Colonic mucosa (tissue), 4 donors: ENCODE results near the gene IL34. TPM values are rescaled to one million over a fixed set of nuclear protein-coding genes. Genes with fewer than 3 reads are reported as not detected.

Experiments used
- DNase-seq: peaks from one replicate; pipeline ENCODE4 v3.0.0-alpha.2; 2020
- H3K27ac ChIP-seq: fragments of 200-600 bp; one replicate; pipeline ENCODE4 v1.8.0; 2021
- H3K27me3 ChIP-seq: fragments of 200-600 bp; one replicate; pipeline ENCODE4 v1.8.0; 2021
- H3K36me3 ChIP-seq: fragments of 200-600 bp; one replicate; pipeline ENCODE4 v1.8.0; 2021
- H3K4me1 ChIP-seq: fragments of 200-600 bp; one replicate; pipeline ENCODE4 v1.8.0; 2021; ENCODE audit warnings: mild to moderate bottlenecking
- H3K4me3 ChIP-seq: fragments of 200-600 bp; one replicate; pipeline ENCODE4 v1.8.0; 2021
- H3K9ac ChIP-seq, 2 donors: one replicate each; pipeline ENCODE4 v1.7.0; 2013; ENCODE audit warnings: control low read depth in 2 of 2, low read depth in 2 of 2, low read length in 2 of 2
- H3K9me3 ChIP-seq: fragments of 200-600 bp; one replicate; pipeline ENCODE4 v1.8.0; 2021
- intact Hi-C: fragments of 100-400 bp; cut with DNase I; formaldehyde crosslinking; loops from one replicate; pipeline ENCODE4 v1.14.1; 2022
- total RNA-seq, 2 donors: library from RNA; stranded (reverse); fragmentation: NEBNext Ultra II Directional in 1 of 2; extraction: Animal tissue kit (Norgen Biotek cat#: 25700) in 1 of 2; gene quantifications; one replicate each; pipeline ENCODE4 v1.2.1, GENCODE V29; 2021
- TF ChIP-seq, protein P1 (sequence below): fragments of 200-600 bp; IDR thresholded peaks from one replicate; pipeline ENCODE4 v1.8.0; 2022; ENCODE audit warnings: antibody characterized with exemption, mild to moderate bottlenecking
- donor health status: healthy.
- donor health status: DM: no; HTN: no; CAD: no.
- donor health status: DM: no; HTN: no; CAD: no.

IL34 gene
- 1 to 10 TPM; 1.1 to 2.8 TPM for total RNA-seq

DNA sequence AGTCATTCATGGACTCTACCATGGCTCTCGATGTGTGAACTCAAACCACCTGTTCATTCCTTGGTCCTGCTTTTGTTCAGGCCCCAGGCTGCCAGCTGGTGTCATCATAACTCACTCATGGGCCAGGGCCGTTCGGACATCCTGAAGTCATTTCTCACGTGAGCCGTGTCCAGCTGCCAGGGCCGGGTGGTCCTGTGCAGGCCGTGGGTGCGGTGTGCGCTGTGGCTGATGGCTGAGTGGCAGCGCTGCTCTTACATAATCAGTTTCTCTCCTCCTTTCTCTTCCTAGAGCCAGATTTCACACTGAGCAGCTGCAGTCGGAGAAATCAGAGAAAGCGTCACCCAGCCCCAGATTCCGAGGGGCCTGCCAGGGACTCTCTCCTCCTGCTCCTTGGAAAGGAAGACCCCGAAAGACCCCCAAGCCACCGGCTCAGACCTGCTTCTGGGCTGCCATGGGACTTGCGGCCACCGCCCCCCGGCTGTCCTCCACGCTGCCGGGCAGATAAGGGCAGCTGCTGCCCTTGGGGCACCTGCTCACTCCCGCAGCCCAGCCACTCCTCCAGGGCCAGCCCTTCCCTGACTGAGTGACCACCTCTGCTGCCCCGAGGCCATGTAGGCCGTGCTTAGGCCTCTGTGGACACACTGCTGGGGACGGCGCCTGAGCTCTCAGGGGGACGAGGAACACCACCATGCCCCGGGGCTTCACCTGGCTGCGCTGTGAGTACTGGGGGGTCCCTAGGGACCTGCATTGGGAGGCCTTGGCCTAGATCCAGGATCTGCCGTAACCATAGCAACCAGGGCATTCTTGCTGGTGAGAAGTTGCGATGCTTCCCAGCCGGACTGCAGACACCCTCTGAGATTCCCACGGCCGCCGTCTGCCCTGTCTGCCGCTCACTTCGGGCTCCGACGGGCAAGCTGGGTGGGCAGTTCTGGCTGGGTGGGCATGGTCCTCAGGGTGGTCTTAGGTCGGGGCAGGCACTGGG, at the start of gene IL34:
TSS of gene IL34 (plus strand) at position 300 of the 982 bp plus-strand sequence. CDS start at position 689, 389 bp downstream.
- Histone ChIP-seq H3K4me1 (no peaks in the 10 kb centered on the region), H3K9me3 (no peaks in the 10 kb centered on the region), H3K27me3 (no peaks in the 10 kb centered on the region), H3K27ac (no peak within 1 kb of the TSS), H3K36me3 (no peaks in the 10 kb centered on the region), H3K4me3 (no peak within 1 kb of the TSS), H3K9ac (no peak within 1 kb of the TSS)
- intact Hi-C loops = no loop called here
- TF ChIP-seq, protein P1, sequence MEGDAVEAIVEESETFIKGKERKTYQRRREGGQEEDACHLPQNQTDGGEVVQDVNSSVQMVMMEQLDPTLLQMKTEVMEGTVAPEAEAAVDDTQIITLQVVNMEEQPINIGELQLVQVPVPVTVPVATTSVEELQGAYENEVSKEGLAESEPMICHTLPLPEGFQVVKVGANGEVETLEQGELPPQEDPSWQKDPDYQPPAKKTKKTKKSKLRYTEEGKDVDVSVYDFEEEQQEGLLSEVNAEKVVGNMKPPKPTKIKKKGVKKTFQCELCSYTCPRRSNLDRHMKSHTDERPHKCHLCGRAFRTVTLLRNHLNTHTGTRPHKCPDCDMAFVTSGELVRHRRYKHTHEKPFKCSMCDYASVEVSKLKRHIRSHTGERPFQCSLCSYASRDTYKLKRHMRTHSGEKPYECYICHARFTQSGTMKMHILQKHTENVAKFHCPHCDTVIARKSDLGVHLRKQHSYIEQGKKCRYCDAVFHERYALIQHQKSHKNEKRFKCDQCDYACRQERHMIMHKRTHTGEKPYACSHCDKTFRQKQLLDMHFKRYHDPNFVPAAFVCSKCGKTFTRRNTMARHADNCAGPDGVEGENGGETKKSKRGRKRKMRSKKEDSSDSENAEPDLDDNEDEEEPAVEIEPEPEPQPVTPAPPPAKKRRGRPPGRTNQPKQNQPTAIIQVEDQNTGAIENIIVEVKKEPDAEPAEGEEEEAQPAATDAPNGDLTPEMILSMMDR = no peak
- no peak for DNase-seq

DNA sequence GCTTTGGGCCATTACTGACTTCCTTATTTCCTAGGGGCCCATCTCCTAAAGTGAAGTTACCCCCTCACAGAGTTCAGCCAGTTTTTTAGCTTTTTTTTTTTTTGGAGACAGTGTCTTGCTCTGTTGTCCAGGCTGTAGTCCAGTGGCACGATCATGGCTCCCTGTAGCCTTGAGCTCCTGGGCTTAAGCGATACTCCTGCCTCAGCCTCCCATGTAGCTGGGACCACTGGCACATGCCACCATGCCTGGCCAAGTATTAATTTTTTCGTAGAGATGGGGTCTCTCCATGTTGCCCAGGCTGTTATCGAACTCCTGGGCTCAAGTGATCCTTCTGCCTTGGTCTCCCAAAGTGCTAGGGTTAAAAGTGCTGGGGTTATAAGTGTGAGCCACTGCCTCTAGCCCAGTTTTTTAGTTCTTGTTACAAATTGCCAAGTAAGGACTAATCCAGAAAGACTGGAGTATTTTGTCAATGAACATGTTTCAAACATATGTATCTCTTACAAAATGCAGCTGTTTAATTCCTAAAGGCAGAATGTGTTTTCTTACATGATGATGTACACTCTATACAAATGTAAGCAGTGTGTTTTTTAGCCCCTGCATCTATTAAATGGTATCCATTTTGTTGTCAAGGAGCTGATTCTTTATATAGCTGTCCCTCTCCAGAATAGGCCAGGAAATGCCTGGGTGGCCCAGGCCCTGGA, 49.1 kb upstream of the IL34 start:
- H3K27ac ChIP-seq = no peak overlapping the region

DNA sequence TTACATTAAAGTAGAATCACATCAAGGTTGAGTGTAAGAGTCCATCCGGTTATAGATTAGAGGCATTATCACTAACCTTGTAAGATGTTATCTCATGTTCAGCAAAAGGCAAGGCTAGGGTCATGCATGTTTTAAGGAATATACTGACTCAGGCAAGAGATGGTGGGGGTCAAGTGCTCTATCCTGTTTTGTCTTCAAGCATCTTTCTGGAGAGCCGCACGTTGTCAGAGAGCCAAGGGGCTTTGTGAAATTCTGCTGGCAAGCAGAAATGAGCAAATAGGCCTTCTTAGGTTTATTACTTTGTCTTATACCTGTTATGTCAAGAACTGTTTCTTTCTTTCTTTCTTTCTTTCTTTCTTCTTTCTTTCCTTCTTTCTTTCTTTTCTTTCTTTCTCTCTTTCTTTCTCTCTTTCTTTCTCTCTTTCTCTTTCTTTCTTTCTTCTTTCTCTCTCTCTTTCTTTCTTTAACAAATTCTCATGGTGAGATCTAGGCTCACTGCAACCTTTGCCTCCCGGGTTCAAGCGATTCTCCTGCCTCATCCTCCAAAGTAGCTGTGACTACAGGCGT, 47.3 kb upstream of the IL34 start:
- Histone ChIP-seq H3K9me3 (no peaks in the 10 kb centered on the region), H3K36me3 (no peaks in the 10 kb centered on the region), H3K4me1 (no peaks in the 10 kb centered on the region), H3K9ac (no peak overlapping the region), H3K4me3 (no peak overlapping the region), H3K27me3 (no peaks in the 10 kb centered on the region), H3K27ac (no peak overlapping the region)
- DNase-seq = no peak
- TF ChIP-seq, protein P1 = no peak
- intact Hi-C loops = no loop called here

More for the DNA sequence above, 49.1 kb upstream of the IL34 start:
- DNase-seq = no peak
- intact Hi-C loops = no loop called here
- TF ChIP-seq, protein P1 = no peak
- Histone ChIP-seq H3K9me3 (no peaks in the 10 kb centered on the region), H3K4me3 (no peak overlapping the region), H3K36me3 (no peaks in the 10 kb centered on the region), H3K27me3 (no peaks in the 10 kb centered on the region), H3K9ac (no peak overlapping the region), H3K4me1 (no peaks in the 10 kb centered on the region)

DNA sequence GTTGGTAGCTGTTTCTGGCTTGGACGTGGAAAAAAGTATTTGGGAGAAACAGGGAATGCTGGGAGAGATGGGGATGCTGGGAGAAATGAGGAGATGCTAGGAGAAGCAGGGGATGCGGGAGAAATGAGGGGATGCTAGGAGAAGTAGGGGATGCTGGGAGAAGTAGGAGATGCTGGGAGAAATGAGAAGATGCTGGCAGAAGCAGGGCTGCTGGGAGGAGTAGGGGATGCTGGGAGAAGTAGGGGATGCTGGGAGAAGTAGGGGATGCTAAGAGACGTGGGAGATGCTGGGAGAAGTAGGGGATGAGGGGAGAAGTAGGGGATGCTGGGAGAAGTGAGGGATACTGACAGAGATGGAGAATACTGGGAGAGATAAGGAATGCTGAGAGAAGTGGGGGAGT, 45.6 kb upstream of the IL34 start:
- intact Hi-C loops = no loop called here
- Histone ChIP-seq H3K4me3 (no peak overlapping the region), H3K9me3 (no peaks in the 10 kb centered on the region), H3K9ac (no peak overlapping the region), H3K27ac (no peak overlapping the region), H3K36me3 (no peaks in the 10 kb centered on the region), H3K4me1 (no peaks in the 10 kb centered on the region), H3K27me3 (no peaks in the 10 kb centered on the region)
- no peak for DNase-seq
- TF ChIP-seq, protein P1 = no peak
